ENCODE results near the gene ZDHHC6.

Gene ZDHHC6

GRCh38 chr10:112456533-112456932 is 9.8 kb upstream of the ZDHHC6 start:
- TF ChIP-seq ISL1 (CRISPR knock-in tag; IDR thresholded peaks at IDR 0.05) (no peak), SNAI2 (CRISPR knock-in tag; IDR thresholded peaks at IDR 0.05) (no peak), ARNTL (CRISPR knock-in tag; IDR thresholded peaks at IDR 0.05; ENCODE audit: borderline replicate concordance, low read depth) (no peak), ZFP3 (CRISPR knock-in tag; IDR thresholded peaks at IDR 0.05) (no peak), RARB (CRISPR knock-in tag; IDR thresholded peaks at IDR 0.05) (no peak), CSDC2 (CRISPR knock-in tag; IDR thresholded peaks at IDR 0.05) (no peak), BACH2 (CRISPR knock-in tag; IDR thresholded peaks at IDR 0.05; ENCODE audit: borderline replicate concordance) (no peak), ZNF8 (CRISPR knock-in tag; IDR thresholded peaks at IDR 0.05) (no peak), ZNF565 (CRISPR knock-in tag; conservative IDR thresholded peaks at IDR 0.05; ENCODE audit: low read depth) (no peak), ZC3H10 (CRISPR knock-in tag; IDR thresholded peaks at IDR 0.05) (no peak)
- TF ChIP-seq, protein P1, sequence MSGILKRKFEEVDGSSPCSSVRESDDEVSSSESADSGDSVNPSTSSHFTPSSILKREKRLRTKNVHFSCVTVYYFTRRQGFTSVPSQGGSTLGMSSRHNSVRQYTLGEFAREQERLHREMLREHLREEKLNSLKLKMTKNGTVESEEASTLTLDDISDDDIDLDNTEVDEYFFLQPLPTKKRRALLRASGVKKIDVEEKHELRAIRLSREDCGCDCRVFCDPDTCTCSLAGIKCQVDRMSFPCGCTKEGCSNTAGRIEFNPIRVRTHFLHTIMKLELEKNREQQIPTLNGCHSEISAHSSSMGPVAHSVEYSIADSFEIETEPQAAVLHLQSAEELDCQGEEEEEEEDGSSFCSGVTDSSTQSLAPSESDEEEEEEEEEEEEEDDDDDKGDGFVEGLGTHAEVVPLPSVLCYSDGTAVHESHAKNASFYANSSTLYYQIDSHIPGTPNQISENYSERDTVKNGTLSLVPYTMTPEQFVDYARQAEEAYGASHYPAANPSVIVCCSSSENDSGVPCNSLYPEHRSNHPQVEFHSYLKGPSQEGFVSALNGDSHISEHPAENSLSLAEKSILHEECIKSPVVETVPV (CRISPR knock-in tag; IDR thresholded peaks at IDR 0.05): no peak
- TF ChIP-seq, protein P2, sequence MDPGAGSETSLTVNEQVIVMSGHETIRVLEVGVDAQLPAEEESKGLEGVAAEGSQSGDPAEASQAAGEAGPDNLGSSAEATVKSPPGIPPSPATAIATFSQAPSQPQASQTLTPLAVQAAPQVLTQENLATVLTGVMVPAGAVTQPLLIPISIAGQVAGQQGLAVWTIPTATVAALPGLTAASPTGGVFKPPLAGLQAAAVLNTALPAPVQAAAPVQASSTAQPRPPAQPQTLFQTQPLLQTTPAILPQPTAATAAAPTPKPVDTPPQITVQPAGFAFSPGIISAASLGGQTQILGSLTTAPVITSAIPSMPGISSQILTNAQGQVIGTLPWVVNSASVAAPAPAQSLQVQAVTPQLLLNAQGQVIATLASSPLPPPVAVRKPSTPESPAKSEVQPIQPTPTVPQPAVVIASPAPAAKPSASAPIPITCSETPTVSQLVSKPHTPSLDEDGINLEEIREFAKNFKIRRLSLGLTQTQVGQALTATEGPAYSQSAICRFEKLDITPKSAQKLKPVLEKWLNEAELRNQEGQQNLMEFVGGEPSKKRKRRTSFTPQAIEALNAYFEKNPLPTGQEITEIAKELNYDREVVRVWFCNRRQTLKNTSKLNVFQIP (CRISPR knock-in tag; IDR thresholded peaks at IDR 0.05; ENCODE audit: borderline replicate concordance, low read depth): no peak
- ATAC-seq: no peak

GRCh38 chr10:112454910-112455779 is 8.4 kb upstream of the ZDHHC6 start:
- no peak for TF ChIP-seq ZNF70 (CRISPR knock-in tag; IDR thresholded peaks at IDR 0.05)
- TF ChIP-seq TCF4 (CRISPR knock-in tag; IDR thresholded peaks at IDR 0.05; ENCODE audit: borderline replicate concordance): no peak
- TF ChIP-seq GLIS3 (CRISPR knock-in tag; IDR thresholded peaks at IDR 0.05): no peak
- TF ChIP-seq, protein P3, sequence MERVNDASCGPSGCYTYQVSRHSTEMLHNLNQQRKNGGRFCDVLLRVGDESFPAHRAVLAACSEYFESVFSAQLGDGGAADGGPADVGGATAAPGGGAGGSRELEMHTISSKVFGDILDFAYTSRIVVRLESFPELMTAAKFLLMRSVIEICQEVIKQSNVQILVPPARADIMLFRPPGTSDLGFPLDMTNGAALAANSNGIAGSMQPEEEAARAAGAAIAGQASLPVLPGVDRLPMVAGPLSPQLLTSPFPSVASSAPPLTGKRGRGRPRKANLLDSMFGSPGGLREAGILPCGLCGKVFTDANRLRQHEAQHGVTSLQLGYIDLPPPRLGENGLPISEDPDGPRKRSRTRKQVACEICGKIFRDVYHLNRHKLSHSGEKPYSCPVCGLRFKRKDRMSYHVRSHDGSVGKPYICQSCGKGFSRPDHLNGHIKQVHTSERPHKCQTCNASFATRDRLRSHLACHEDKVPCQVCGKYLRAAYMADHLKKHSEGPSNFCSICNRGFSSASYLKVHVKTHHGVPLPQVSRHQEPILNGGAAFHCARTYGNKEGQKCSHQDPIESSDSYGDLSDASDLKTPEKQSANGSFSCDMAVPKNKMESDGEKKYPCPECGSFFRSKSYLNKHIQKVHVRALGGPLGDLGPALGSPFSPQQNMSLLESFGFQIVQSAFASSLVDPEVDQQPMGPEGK (CRISPR knock-in tag; IDR thresholded peaks at IDR 0.05; ENCODE audit: borderline replicate concordance): no peak
- TF ChIP-seq ZC3H10 (CRISPR knock-in tag; IDR thresholded peaks at IDR 0.05): no peak
- TF ChIP-seq TSHZ2 (CRISPR knock-in tag; IDR thresholded peaks at IDR 0.05): no peak
- no peak for TF ChIP-seq ESRRG (CRISPR knock-in tag; IDR thresholded peaks at IDR 0.05)
- TF ChIP-seq RARB (CRISPR knock-in tag; IDR thresholded peaks at IDR 0.05): no peak
- TF ChIP-seq CREB5 (CRISPR knock-in tag; IDR thresholded peaks at IDR 0.05; ENCODE audit: low read depth): no peak
- no peak for TF ChIP-seq ISL1 (CRISPR knock-in tag; IDR thresholded peaks at IDR 0.05)
- TF ChIP-seq ZNF8 (CRISPR knock-in tag; IDR thresholded peaks at IDR 0.05): no peak
- TF ChIP-seq ZFP3 (CRISPR knock-in tag; IDR thresholded peaks at IDR 0.05): no peak
- no peak for TF ChIP-seq TOX (CRISPR knock-in tag; IDR thresholded peaks at IDR 0.05; ENCODE audit: borderline replicate concordance)
- ATAC-seq: no peak

DNA sequence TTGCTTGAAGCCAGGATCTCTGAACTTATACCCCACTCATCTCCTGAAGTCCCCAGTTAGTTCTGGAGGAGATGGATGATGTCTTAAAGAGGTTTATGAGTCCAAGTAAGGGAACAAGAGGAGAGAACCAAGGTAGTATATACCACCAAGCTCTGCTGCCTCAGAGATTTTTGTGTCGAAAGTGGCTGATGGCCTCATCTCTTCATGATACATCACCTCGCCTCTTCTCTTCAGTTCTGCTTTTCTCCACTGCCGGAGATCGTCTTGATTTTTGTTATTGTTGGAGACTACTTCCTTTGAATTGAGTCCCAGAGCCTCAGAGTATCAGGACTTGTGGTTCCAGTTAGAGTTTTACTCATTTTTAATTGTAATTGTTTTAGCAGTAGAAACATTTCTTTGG is 2.2 kb upstream of the ZDHHC6 start:
- no peak for ATAC-seq
- TF ChIP-seq RARB (CRISPR knock-in tag; IDR thresholded peaks at IDR 0.05): no peak
- no peak for TF ChIP-seq PPARA (CRISPR knock-in tag; IDR thresholded peaks at IDR 0.05; ENCODE audit: borderline replicate concordance)
- no peak for TF ChIP-seq ZFP3 (CRISPR knock-in tag; IDR thresholded peaks at IDR 0.05)
- TF ChIP-seq ZNF70 (CRISPR knock-in tag; IDR thresholded peaks at IDR 0.05): no peak
- no peak for TF ChIP-seq CSDC2 (CRISPR knock-in tag; IDR thresholded peaks at IDR 0.05)
- TF ChIP-seq ZNF565 (CRISPR knock-in tag; conservative IDR thresholded peaks at IDR 0.05; ENCODE audit: low read depth): no peak
- no peak for TF ChIP-seq TSHZ2 (CRISPR knock-in tag; IDR thresholded peaks at IDR 0.05)
- TF ChIP-seq TOX (CRISPR knock-in tag; IDR thresholded peaks at IDR 0.05; ENCODE audit: borderline replicate concordance): no peak
- no peak for TF ChIP-seq OSR1 (CRISPR knock-in tag; IDR thresholded peaks at IDR 0.05)
- no peak for TF ChIP-seq TCF4 (CRISPR knock-in tag; IDR thresholded peaks at IDR 0.05; ENCODE audit: borderline replicate concordance)
- no peak for TF ChIP-seq ZNF8 (CRISPR knock-in tag; IDR thresholded peaks at IDR 0.05)
- TF ChIP-seq ZFP30 (CRISPR knock-in tag; IDR thresholded peaks at IDR 0.05): no peak
- no peak for TF ChIP-seq ESRRG (CRISPR knock-in tag; IDR thresholded peaks at IDR 0.05)
- TF ChIP-seq ZC3H10 (CRISPR knock-in tag; IDR thresholded peaks at IDR 0.05): no peak
- TF ChIP-seq ISL1 (CRISPR knock-in tag; IDR thresholded peaks at IDR 0.05): no peak
- TF ChIP-seq BACH2 (CRISPR knock-in tag; IDR thresholded peaks at IDR 0.05; ENCODE audit: borderline replicate concordance): no peak
